Tibial nerve (tissue), 4 donors: ENCODE results near the gene DNM1. TPM values are rescaled to one million over a fixed set of nuclear protein-coding genes. Genes with fewer than 3 reads are reported as not detected.

Experiments
- DNase-seq, 2 donors: peaks; one replicate each; pipeline ENCODE4 v3.0.0-alpha.2; 2019; ENCODE audit warnings: low spot score in 2 of 2
- H3K27ac ChIP-seq, 4 donors: fragments of 200-600 bp; sonication (generic) in 3 of 4; one replicate each; pipeline ENCODE4 v1.5.1; 2017 to 2019; ENCODE audit warnings: mild to moderate bottlenecking in 1 of 4
- H3K27me3 ChIP-seq, 2 donors: fragments of 200-600 bp; sonication (generic) in 1 of 2; one replicate each; pipeline versions ENCODE4 v1.5.1 to v1.6.0; 2017 to 2019
- H3K36me3 ChIP-seq, 3 donors: fragments of 200-600 bp; sonication (generic); one replicate each; pipeline ENCODE4 v1.5.1; 2018 to 2019
- H3K4me1 ChIP-seq, 4 donors: fragments of 200-600 bp; sonication (generic) in 3 of 4; one replicate each; pipeline ENCODE4 v1.5.1; 2017 to 2019
- H3K4me3 ChIP-seq, 4 donors: fragments of 200-600 bp; sonication (generic) in 3 of 4; one replicate each; pipeline ENCODE4 v1.5.1; 2017 to 2019; ENCODE audit warnings: mild to moderate bottlenecking in 1 of 4, moderate library complexity in 1 of 4
- H3K9me3 ChIP-seq, 4 donors: fragments of 200-600 bp; sonication (generic) in 3 of 4; one replicate each; pipeline ENCODE4 v1.5.1; 2017 to 2019
- EP300 ChIP-seq, 2 donors: sonication (generic); formaldehyde crosslinking; IDR thresholded peaks; one replicate each; pipeline ENCODE4 v1.6.1; 2017; ENCODE audit warnings: antibody characterized with exemption in 2 of 2, mild to moderate bottlenecking in 1 of 2
- POLR2A ChIP-seq, 2 donors: fragments of 450-650 bp; IDR thresholded peaks; one replicate each; pipeline ENCODE4 v1.6.1; 2017; ENCODE audit warnings: antibody characterized with exemption in 2 of 2, mild to moderate bottlenecking in 2 of 2, moderate library complexity in 2 of 2
- WGBS, 2 donors: methylation state at CpG; one replicate each; pipeline ENCODE4 v1.1.5; 2018; 5-methylcytosine and 5-hydroxymethylcytosine counted together
- total RNA-seq, 4 donors: library from RNA; depleted of rRNA; stranded (reverse); fragments of >200 nt; gene quantifications; one replicate each; pipeline ENCODE4 v1.1.0, GENCODE V29; 2016
- TF ChIP-seq, protein P1 (sequence below), 5 experiments: fragments of 200-600 bp in 3 of 5; fragments of 450-650 bp in 2 of 5; sonication (generic) in 3 of 5; IDR thresholded peaks; one replicate each; pipeline ENCODE4 v1.5.1; 2016 to 2019; ENCODE audit warnings: antibody characterized with exemption in 5 of 5, mild to moderate bottlenecking in 3 of 5, moderate library complexity in 2 of 5

Gene DNM1
- total RNA-seq, 4 donors from 2014 or later, result 19.9 to 50.4 (median 41.4) TPM

DNA sequence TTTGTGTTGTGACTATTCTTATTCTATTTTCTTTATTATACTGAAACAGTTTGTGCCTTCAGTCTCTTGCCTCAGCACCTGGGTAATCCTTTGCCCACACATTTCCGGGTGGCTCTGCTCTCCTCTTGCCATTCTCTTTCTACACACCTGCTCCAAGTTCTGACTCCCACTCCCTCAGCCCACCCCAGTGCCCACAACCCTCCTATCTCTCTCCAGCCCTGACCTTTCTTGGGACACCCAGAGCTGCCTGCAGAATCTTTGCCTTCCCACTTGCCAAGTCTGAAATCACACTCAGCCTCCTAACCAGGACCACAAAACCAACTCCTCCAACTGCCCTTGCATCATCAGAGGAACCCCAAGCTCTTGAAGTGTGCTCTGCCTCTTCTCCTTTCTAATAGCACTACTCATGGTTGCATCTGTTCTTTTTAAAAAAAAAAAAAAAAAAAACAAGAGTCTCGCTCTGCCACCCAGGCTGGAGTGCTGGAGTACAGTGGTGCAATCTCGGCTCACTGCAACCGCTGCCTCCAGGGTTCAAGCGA lies 77.0 kb downstream of the DNM1 start:
- WGBS, 2 donors, result 87 to 91% methylated on average over 5 of the region's 5 CpGs
- H3K4me3 ChIP-seq, result no peak overlapping the region
- H3K4me1 ChIP-seq, result peaks cover 0 to 26% (median 10%) of the 10 kb centered on the region in 4 donors
- H3K27ac ChIP-seq, result no peak overlapping the region
- no peak for DNase-seq
- H3K27me3 ChIP-seq, result no peaks in the 10 kb centered on the region
- peaks cover 0 to 13% (median 0%) of the 10 kb centered on the region in 3 donors for H3K36me3 ChIP-seq
- no peaks in the 10 kb centered on the region for H3K9me3 ChIP-seq
- TF ChIP-seq POLR2A (IDR thresholded peaks at IDR 0.05) (no peak), EP300 (IDR thresholded peaks at IDR 0.05) (no peak)
- TF ChIP-seq, protein P1, sequence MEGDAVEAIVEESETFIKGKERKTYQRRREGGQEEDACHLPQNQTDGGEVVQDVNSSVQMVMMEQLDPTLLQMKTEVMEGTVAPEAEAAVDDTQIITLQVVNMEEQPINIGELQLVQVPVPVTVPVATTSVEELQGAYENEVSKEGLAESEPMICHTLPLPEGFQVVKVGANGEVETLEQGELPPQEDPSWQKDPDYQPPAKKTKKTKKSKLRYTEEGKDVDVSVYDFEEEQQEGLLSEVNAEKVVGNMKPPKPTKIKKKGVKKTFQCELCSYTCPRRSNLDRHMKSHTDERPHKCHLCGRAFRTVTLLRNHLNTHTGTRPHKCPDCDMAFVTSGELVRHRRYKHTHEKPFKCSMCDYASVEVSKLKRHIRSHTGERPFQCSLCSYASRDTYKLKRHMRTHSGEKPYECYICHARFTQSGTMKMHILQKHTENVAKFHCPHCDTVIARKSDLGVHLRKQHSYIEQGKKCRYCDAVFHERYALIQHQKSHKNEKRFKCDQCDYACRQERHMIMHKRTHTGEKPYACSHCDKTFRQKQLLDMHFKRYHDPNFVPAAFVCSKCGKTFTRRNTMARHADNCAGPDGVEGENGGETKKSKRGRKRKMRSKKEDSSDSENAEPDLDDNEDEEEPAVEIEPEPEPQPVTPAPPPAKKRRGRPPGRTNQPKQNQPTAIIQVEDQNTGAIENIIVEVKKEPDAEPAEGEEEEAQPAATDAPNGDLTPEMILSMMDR (IDR thresholded peaks at IDR 0.05), result no peak

DNA sequence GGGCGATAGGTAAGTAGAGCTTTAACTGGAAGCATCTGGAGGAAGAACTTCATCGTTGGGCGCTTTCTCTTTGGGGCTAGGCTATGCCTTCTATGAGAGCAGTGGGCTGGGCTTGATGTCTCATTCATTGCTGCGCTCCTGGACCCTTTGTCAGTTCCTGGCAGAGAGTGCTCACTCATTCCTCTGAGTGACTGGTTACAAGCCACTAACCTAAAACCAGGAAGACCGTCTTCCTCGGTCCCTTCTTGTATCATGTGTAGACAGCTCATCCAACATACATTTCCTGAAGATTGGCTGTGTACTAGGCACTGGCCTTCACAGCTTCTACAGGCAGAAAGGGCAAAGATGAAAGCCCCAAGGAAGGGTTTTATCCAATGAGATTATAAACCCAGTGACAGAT lies 79.3 kb downstream of the DNM1 start:
- peaks cover 0 to 15% (median under 1%) of the 10 kb centered on the region in 4 donors for H3K4me1 ChIP-seq
- no peaks in the 10 kb centered on the region for H3K27me3 ChIP-seq
- 93 to 95% methylated on average over 6 of the region's 6 CpGs for WGBS, 2 donors
- H3K9me3 ChIP-seq, result no peaks in the 10 kb centered on the region
- TF ChIP-seq, protein P1 (IDR thresholded peaks at IDR 0.05), result no peak
- TF ChIP-seq POLR2A (IDR thresholded peaks at IDR 0.05), result no peak
- no peak for TF ChIP-seq EP300 (IDR thresholded peaks at IDR 0.05)
- H3K36me3 ChIP-seq, result peaks cover 0 to 37% (median 5%) of the 10 kb centered on the region in 3 donors
- no peak overlapping the region for H3K4me3 ChIP-seq
- H3K27ac ChIP-seq, result no peak overlapping the region
- DNase-seq, result no peak

DNA sequence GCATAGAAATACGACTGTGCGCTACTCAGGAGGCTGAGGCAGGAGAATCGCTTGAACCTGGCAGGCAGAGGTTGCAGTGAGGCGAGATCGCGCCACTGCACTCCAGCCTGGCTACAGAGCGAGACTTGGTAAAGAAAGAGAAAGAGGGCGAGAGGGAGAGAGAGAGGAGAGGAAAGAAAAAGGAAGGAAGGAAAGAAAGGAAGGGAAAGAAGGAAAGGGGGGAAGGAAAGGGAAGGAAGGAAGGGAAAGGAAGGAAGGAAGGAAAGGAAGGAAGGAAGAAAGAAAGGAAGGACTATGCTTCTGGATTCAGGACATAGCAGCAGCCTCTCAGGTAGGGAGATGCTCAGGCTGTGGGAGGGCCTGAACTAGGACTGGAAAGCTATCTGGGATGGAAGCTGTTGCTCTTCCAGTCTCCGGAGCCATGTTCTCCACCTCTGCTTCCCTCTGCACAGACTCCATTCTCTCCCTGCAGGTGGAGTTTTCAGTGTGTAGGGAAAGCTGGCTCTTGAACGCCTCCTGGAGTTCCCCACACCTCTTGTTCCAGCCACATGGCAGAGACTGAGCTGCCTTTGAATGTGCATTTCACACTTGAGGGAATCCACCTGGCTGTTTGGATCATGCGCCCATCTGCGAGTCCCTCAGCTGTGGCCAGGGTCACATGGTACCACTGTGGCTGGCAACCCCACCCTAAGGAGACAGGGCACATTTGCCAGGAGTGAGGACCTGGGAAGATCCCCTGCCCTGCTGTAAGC lies 82.0 kb downstream of the DNM1 start:
- DNase-seq, result no peak
- no peaks in the 10 kb centered on the region for H3K4me1 ChIP-seq
- TF ChIP-seq EP300 (IDR thresholded peaks at IDR 0.05) (no peak), POLR2A (IDR thresholded peaks at IDR 0.05) (no peak)
- TF ChIP-seq, protein P1 (IDR thresholded peaks at IDR 0.05), result no peak
- H3K36me3 ChIP-seq, result peaks cover 2 to 59% (median 9%) of the 10 kb centered on the region in 3 donors
- H3K9me3 ChIP-seq, result no peaks in the 10 kb centered on the region
- no peak overlapping the region for H3K27ac ChIP-seq
- no peaks in the 10 kb centered on the region for H3K27me3 ChIP-seq
- WGBS, 2 donors, result 93% methylated on average over 12 of the region's 12 CpGs
- H3K4me3 ChIP-seq, result no peak overlapping the region

DNA sequence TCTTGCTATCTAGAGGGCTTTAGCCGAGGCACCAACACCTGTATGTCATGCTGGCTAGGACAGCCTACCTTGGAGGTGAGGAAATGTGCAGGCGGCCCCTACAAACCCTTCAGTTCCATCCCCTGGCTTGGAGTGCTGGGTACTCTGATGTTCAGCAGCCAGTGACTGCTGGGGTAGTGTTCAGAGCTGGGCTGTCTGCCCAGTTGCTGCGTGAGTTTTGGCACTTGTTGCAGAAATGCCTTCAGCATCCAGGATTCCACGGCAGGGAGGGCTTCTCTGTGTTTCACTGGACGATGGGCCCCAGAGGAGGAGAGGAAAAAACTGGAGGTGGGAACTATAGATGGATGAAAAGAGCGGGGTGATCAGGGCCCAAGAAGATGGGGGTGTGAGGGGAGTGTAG lies 83.3 kb downstream of the DNM1 start:
- no peaks in the 10 kb centered on the region for H3K9me3 ChIP-seq
- no peak overlapping the region for H3K4me3 ChIP-seq
- H3K36me3 ChIP-seq, result peaks cover 2 to 61% (median 9%) of the 10 kb centered on the region in 3 donors
- 33 to 49% methylated on average over 6 of the region's 6 CpGs for WGBS, 2 donors
- H3K4me1 ChIP-seq, result no peaks in the 10 kb centered on the region
- DNase-seq, result no peak
- H3K27me3 ChIP-seq, result no peaks in the 10 kb centered on the region
- no peak overlapping the region for H3K27ac ChIP-seq
- TF ChIP-seq POLR2A (IDR thresholded peaks at IDR 0.05) (no peak), EP300 (IDR thresholded peaks at IDR 0.05) (no peak)
- TF ChIP-seq, protein P1 (IDR thresholded peaks at IDR 0.05), result no peak

DNA sequence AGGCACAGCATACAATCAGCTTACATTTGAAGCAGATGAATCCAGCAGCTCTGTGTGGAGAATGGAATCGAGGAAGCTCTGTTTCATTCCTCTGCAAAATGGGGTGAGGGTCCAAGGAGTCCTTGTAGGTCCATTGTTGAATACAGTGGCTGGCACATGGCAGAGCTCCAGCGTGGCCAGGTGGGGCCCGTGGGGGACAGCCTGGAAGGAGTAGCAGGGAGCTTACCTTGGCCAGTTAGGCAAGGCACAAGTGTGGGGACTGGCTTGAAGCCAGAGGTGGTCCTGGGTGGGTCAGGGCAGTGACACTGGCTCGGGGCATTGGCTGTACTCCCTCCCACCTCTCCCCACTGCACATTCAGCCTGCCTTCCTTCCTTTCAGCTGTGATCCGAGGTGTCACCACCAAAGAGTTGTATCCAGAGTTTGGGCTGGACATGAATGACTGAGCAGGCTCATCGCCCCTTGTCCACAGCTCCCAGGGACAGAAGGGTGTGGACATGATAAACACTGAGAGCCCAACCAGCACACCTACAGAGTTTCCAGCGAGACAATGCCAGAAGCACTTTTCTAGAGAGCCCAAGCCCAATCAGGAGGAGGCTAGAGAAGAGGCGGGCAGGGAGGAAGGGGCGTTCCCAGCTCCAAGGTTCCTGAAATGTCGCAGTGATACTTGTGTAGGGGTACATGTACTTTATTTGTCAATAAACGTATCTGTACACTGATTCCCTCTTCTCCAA lies 85.3 kb downstream of the DNM1 start:
- Histone ChIP-seq H3K27me3 (no peaks in the 10 kb centered on the region), H3K9me3 (no peaks in the 10 kb centered on the region), H3K4me3 (no peak overlapping the region), H3K36me3 (peaks cover 2 to 68% (median 9%) of the 10 kb centered on the region in 3 donors), H3K27ac (no peak overlapping the region), H3K4me1 (no peaks in the 10 kb centered on the region)
- no peak for DNase-seq
- WGBS, 2 donors, result 81 to 89% methylated on average over 11 of the region's 11 CpGs
- no peak for TF ChIP-seq EP300 (IDR thresholded peaks at IDR 0.05)
